Activated CD8-positive, alpha-beta memory T cell treated with anti-CD3 and anti-CD28 coated beads, Interleukin-2, amount 50 U/mL, for 1 hour (primary cell): ENCODE measurements around the gene NECAB2.

Experiments
- DNase-seq: peaks from one replicate; pipeline ENCODE4 v3.0.0-alpha.2; 2020; ENCODE audit errors: extremely low read depth

NECAB2 gene

DNA sequence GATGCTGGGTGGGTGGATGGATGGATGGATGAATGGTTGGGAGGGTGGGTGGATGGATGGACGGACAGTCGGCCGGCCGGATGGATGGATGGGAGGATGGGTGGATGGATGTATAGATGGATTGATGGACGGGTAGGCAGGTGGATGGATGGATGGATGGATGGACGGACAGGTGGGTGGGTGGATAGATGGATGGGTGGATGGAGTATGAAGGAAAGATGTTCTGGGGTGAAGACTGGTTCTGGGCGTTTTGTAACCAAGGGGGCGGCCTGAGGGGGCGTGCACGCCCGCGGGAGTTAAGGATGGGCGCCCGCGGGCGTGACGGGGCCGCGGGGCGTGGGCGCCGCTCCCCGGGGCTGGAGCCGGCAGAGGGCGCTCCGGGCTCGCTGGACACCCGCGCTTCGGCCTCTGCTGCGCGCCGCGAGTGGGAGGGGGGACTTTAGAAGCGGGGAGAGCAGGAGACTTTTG, at the start of gene NECAB2:
NECAB2 (plus strand) TSS at position 407 of the 468 bp plus-strand sequence. CDS start 405 bp downstream, outside the sequence.
- no peak for DNase-seq

DNA sequence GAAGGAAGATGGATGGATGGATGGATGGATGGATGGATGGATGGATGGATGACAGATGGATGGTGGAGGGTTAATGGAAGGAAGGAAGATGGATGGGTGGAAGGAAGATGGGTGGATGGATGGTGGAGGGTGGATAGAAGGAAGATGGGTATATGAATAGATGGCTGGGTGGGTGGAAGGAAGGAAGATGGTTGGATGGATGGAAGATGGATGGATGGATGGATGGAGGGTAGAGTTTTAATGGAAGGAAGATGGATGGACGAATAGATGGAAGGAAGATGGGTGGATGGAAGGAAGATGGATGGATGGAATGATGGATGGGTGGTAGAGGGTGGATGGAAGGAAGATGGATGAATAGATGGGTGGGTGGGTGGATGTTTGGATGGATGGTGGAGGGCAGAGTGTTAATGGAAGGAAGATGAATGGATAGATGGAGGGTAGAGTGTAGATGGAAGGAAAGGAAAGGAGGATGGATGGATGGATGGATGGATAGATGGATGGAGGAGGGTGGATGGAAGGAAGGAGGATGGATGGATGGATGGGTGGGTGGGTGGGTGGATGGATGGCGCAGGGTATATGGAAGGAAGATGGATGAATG, 47.1 kb upstream of the NECAB2 start:
- no peak for DNase-seq

DNA sequence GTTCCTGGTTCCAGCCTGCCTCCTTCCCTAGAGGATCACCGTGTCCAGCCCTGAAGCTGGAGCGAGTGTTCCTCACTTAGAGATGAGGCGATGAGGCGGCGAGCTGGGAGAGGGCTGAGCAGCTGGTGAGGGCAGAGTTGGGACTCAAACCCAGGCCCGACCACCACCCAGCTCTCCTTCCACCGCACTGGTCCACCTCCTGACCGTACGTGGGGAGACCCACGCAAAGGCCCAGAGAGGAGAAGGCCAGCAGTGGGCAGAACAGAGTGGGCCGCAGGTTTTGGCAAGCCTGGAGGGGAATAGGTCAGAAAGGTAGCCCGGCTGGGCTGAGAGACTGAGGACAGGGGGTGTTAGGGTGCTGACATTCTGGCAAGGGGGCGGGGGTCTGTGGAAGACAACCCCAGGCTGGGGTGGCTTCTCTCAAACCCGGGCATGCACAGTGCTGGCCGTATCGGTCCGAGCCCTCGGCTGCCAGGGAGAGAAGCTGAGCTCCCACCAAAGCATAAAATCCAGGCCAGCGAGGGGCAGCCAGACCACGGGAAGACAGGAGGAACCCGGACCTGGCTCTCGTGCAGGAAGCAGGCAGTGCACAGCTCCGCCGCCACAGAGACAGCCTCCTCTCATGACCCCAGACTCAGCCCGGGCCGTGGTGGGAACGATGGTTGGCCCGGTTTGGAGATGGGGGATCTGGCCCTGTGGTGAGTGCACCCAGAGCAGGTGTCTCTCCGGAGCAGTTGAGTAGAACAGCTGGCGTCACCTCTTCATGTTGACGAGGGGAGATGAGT, 44.3 kb upstream of the NECAB2 start:
- DNase-seq: no peak

DNA sequence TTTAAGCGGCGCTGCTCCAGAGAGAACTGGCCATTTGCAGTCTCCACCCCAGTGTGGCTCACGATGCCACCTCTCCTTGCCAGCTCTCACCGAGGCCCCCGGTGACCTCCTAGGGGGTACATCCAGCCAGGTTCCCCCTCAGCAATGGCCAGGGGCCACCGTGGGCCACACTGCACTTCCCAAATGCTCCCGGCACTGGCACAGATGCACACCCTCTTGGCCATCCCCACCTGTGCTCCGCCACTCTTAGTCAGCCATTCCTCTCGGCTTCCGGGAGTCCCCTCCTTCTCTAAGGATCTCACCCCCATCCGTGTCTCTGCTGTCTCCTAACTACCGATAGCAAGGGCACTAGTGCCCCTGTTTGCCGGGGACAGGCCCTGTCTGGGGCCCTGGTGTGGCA, 43.4 kb upstream of the NECAB2 start:
- DNase-seq: no peak

GRCh38 chr16:83925095-83925905, 42.7 kb upstream of the NECAB2 start:
- DNase-seq: no peak

- DNase-seq: no peak
Observed at GRCh38 chr16:83925957-83926725, 41.9 kb upstream of the NECAB2 start.

DNA sequence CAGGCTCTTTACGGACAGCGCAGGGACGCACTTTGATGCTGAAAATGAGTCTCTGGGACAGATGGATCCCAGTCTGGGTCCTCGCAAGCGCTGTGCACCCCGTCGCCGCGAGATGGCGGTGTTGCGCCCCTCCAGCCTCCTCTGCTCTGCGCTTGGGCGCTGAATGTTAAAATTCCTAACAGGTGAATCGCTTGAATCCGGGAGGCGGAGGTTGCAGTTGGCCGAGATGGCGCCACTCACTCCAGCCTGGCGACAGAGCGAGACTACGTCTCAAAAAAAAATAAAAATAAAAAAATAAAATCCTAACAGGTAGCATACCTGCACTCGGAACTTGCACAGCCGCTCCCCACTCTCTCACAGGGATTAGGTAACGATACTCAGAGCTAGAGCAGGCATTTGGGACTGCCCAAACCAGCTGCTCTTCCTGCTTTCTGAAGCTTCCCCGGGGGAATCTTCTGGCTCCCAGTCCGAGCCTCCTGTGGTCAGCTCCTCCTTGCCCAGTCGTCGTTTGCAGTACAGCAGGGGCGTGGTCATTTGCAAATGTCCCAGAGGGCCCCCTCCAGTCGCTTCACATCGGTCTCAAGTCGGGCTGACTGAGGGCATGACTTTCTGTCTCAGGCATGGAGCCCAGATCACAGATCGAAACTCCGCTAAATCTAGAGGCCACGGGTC, 41.2 kb upstream of the NECAB2 start:
- DNase-seq: no peak

DNA sequence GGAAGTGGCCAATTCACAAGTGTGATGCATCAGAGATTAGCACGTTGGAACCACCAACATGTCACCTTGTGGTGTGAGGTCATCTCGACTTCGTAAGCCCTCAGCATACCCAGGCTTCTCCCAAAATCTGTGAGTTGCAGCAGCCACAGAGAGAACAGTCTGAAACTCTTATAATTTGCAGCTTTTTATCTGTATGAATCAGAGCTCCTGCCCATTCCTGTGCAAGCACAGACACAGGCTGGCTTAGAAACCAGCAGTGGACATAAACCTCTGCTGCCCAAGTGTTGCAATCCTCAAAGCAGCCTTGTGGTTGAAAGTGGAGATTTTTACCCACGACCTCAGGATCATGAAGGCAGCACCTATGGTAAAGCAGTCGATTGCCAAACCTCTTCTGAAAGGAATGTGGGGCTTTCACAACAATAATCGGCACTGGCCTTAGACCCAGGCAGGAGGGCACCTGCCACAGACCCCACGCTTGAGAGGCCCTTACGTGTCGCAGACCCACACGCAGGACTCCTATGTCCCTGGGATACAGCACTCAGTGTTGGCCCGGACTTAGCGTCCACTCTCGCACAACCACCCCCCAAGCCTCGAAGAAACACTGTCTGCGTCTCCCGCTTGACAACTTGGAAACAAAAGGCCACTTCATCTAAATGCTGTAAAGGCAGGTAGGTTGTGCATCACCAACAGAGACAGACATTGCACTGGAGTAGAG, 39.5 kb upstream of the NECAB2 start:
- DNase-seq: no peak

DNA sequence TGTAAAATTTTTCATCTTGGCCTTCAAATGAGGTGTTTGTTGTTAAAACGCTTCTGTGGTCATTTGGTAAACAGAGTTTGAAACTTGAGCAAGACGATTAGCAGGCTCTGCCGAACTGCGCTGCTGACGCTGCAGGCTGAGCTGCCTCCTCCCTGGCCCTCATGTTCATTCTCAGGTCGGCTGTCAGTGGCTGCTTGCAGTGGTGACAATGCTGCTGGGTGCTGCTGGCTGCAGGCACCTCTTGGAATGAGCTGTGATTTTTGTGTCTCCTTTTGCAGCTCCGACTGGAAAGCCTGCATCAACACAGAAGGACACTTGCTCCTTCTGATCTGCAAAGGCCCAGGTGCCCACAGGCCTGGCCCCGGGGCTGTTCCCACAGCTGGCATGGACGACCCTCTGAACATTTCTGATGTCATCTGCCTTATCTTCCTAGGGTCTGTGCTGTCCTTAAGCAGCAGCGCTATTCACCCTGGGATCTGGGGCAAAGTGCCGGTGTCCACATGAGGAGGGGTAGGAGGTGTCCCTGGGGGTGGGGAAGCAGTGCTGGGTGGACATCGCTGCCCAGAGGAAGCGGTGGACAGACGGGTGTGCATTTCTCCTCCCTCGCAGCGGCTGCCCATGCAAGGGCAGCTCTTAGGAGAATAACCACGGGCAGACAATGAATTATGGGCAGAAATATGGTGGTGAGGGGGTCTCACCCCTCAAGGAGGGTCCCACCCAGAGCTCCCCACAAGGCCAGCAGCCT, 38.1 kb upstream of the NECAB2 start:
- DNase-seq: no peak

DNA sequence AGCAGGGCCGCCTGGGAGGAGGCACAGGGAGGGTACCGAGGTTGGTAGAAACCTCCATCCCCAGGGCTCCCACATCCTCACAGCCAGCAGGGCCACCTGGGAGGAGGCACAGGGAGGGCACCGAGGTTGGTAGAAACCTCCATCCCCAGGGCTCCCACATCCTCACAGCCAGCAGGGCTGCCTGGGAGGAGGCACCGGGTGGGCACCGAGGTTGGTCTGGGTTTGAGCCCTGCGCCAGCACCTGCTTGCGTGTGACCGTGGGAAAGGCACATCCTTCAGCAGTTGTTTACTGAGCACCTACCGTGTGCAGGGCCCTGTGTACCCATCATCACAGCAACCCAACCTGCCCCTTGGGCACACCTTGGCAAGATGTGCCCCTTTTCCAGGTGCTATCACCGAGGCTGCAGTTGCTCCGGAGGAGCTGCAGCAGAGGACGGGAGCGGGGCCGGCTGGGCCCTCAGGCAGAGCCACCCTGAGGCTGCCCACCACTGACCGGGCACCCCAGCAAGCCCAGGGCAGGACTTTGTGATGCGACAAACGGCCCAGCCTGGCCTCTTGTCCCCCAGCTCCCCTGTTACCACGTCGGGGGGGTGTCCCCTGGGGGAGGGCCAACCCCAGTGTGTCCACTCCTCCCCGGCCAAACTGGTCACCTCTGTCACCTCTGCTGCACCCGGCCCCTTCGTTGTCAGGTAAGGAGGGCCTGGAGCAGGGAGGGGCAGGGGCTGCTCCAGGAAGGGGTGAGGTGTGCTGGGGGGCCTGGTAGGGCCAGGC, 37.1 kb upstream of the NECAB2 start:
- no peak for DNase-seq

DNA sequence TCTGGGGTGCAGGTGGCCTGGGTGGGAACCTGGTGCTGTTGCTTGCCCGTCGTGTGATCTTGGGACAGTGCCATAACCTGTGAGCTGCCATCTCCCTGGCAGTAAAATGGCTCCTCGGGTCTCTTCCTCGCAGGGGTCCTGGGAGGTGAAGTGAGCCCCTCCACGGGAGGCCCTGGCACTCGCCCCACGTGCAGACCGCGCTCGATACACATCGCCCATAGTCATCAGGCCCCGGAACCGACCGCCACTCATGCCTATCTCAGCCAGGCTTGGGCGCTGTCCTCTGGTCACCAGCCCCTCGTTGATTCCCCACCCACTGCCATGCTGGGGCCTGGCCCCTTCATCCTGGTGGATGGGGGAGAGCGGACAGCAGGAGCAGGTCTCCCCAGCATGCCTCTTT, 36.5 kb upstream of the NECAB2 start:
- no peak for DNase-seq

GRCh38 chr16:83932304-83932703, 35.7 kb upstream of the NECAB2 start:
- DNase-seq: no peak

DNA sequence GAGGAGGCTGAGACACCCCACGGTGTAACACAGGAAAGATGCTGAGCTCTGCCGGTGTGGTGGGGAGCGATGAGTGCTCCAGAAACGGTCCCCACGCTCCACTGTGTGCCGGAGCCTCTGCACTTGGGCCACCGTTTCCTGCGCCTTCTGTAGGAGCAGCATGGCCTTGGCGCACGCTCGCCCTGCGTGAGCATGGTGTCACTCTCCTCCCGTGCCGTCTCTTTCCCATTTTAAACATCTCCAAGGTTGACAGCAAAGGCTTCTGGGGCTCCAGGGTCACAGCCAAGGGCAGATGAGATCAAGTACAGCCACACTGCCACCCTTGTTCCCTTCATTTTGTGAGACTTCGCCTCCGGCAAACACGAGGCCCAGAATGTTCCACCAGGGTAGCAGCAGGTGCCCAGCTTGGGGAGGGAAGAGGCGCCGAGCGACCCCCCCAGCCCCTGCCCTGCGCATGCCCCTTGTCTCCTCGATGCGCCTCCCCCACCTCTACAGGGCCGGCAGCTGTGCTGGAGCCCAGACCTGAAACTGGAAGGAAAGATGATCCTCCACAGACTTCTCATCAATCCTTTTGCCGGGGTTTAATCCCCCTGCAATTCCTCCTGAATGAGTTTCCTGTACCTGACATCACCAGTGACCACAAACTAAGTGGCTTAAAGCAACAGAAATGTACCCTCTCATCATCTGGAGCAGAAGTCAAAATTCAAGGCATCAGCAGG, 34.9 kb upstream of the NECAB2 start:
- DNase-seq: no peak

DNA sequence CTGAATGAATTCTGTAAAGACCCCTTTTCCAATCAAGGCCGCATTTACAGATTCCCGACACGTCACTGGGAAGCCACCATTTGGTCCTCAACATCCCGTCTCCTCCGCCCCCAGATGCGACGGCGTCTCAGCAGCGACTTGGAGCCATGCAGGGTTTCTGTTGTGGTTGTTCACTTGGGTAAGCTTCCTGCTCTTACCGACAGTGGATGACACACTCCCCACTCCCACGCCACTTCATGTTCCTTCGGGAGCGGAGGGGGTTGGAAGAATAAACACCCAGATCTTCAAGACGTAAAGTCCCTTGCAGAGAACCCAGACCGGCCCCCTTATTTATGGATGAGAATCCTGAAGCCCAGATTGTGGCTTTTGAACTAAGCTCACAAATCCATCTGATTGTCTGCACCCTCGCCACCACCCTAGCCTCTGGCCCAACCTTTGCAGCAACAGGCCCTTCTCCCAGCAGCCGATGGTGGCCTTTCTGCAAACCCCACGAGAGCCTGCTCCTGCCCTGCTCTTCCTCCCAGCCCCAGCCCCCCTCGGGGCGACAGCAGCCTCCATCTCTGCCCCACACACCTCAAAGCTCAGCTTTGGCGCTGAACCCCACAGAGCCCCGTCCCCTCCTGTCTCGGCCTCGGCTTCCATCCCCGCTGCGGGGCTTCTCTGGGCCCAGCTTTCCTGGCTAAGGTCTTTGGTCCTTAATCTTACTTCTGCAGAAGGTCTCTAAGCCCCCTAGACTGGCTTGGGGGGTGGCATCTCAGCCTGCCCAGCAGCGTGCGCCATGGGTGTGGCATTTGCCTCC, 34.0 kb upstream of the NECAB2 start:
- no peak for DNase-seq

GRCh38 chr16:83934684-83934977, 33.4 kb upstream of the NECAB2 start:
- DNase-seq: no peak

DNA sequence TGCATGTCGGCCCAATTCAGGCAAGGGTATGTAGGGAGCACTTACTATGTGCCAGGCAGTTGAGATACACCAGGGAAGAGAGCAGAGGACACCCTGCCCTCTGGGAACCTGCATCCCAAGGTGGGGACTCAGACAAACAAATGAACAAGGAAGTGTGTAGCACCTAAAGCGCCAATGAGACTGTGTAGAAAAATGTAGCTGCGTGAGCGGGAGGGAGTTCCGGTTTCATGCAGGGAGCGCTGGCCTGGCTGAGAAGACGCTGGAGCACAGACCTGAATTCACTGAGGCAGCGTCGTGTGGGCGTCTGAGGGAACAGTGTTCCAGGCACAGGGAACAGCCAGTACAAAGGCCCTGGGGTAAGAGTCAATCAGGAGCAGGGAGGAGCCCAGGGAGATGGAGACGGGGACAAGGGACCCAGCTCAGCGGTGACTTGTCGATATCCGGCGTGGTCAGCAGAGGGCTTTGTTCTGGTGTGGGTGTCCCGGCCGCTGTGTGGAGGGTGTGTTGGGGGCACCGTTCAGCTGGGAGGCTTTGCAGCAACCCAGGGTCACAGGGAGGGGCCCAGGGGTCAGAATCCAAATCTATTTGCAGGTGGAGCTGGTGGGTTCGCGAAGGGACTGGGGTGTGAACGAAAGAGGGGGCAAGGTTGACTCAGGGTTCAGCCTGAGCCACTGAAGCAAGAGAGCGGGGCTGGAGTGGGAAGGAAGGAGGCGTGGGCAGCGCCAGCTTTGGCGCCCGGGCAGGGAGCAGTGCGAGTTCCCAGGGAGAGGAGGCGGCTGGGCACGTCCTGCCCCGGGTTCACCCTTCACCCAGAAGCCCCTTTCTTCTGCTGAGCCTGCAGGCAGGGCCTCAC, 32.8 kb upstream of the NECAB2 start:
- no peak for DNase-seq

- no peak for DNase-seq
Observed at GRCh38 chr16:83935858-83936255, 32.2 kb upstream of the NECAB2 start.
